HG03135 (cell line): ENCODE data around the gene ENTPD2.

Experiments
- ATAC-seq: cut with Tn5 transposase; IDR thresholded peaks from one replicate; pipeline ENCODE4 v1.9.1; 2021; ENCODE audit warnings: mild to moderate bottlenecking, moderate library complexity; ENCODE audit not compliant: unreplicated experiment

The ENTPD2 gene

GRCh38 chr9:137053944-137054931, at the start of gene ENTPD2:
TSS of gene ENTPD2 (minus strand) at chr9:137054061. CDS start at chr9:137053997, 64 bp downstream.
- ATAC-seq, result no peak

GRCh38 chr9:137103206-137103999, 49.5 kb upstream of the ENTPD2 start:
- ATAC-seq, result no peak

- no peak for ATAC-seq
These were observed 45.4 kb upstream of the ENTPD2 start for GRCh38 chr9:137099231-137099630.

GRCh38 chr9:137097761-137098462, 44.1 kb upstream of the ENTPD2 start:
- no peak for ATAC-seq

GRCh38 chr9:137096785-137097546, 43.1 kb upstream of the ENTPD2 start:
- no peak for ATAC-seq

GRCh38 chr9:137095664-137096517, 42.0 kb upstream of the ENTPD2 start:
- peak; percentile 74 for ATAC-seq

GRCh38 chr9:137089232-137089947, 35.5 kb upstream of the ENTPD2 start:
- no peak for ATAC-seq

GRCh38 chr9:137088121-137088520, 34.3 kb upstream of the ENTPD2 start:
- no peak for ATAC-seq

GRCh38 chr9:137087409-137087925, 33.6 kb upstream of the ENTPD2 start:
- peak; percentile 5 for ATAC-seq

- peak; percentile 80 for ATAC-seq
These were observed 32.9 kb upstream of the ENTPD2 start, which contains the start of gene MAN1B1 for GRCh38 chr9:137086531-137087408. TSS of gene MAN1B1 (plus strand) at chr9:137086985. CDS start at chr9:137087000, 15 bp downstream.

GRCh38 chr9:137085920-137086530, 32.2 kb upstream of the ENTPD2 start:
- no peak for ATAC-seq

GRCh38 chr9:137084526-137084925, 30.7 kb upstream of the ENTPD2 start:
- no peak for ATAC-seq

GRCh38 chr9:137083394-137084004, 29.6 kb upstream of the ENTPD2 start:
- no peak for ATAC-seq

- no peak for ATAC-seq
These were observed 29.0 kb upstream of the ENTPD2 start for GRCh38 chr9:137082925-137083290.

GRCh38 chr9:137082222-137082924, 28.5 kb upstream of the ENTPD2 start:
- no peak for ATAC-seq
